ENCODE measurements around the gene PLPP4.

The PLPP4 gene

GRCh38 chr10:120612756-120613155 lies 155.7 kb downstream of the PLPP4 start:
- H3K9me3 ChIP-seq (ENCODE audit: severe bottlenecking), result peaks cover 6% of the 10 kb centered on the region
- no peak overlapping the region for H3K4me3 ChIP-seq (ENCODE audit: low read depth, low read length)
- no peaks in the 10 kb centered on the region for H3K36me3 ChIP-seq
- no peaks in the 10 kb centered on the region for H3K27me3 ChIP-seq (ENCODE audit: insufficient read depth, low read depth, severe bottlenecking)
- no peak for TF ChIP-seq CTCF (IDR thresholded peaks at IDR 0.05; ENCODE audit: low read depth, low read length)
- no peak for DNase-seq
- no peak overlapping the region for H3K27ac ChIP-seq

DNA sequence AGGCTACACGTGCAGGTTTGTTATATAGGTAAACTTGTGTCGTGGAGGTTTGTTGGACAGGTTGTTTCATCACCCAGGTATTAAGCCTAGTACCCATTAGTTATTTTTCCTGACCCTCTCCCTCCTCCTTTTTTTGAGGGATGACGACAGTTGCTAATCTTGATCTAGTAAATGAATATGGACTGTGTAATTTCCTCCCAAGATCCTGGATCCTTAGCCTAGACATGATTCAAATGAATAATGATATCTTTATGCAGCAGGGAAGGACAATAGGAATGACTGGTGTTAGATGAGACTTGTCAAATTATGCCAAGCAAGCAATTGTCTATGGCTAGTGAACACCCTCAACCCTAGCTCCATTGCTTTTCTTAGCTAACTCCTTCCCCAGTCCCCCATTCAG lies 156.2 kb downstream of the PLPP4 start:
- H3K36me3 ChIP-seq, result no peaks in the 10 kb centered on the region
- no peak for DNase-seq
- no peak overlapping the region for H3K27ac ChIP-seq
- H3K27me3 ChIP-seq (ENCODE audit: insufficient read depth, low read depth, severe bottlenecking), result no peaks in the 10 kb centered on the region
- peaks cover 6% of the 10 kb centered on the region for H3K9me3 ChIP-seq (ENCODE audit: severe bottlenecking)
- TF ChIP-seq CTCF (IDR thresholded peaks at IDR 0.05; ENCODE audit: low read depth, low read length), result no peak
- H3K4me3 ChIP-seq (ENCODE audit: low read depth, low read length), result no peak overlapping the region

DNA sequence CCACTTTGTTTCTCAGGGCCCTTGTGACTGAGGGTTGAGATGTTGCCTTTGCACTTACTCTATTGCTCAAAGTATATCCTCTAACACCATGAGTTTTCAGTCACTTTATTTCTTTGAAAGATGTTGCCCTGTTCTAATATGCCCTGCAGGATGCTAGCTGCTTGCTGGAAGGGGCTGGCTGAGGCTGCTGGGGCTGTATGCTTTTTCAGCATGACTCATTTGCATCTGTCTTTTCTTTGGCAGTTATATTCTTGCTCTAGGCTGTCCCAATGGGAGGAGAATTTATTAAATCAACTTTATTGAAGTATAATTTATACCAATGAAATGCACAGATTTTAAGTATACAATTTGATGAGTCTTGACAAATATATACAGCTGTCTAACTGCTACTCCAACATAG lies 157.7 kb downstream of the PLPP4 start:
- Histone ChIP-seq H3K27me3 (ENCODE audit: insufficient read depth, low read depth, severe bottlenecking) (no peaks in the 10 kb centered on the region), H3K36me3 (no peaks in the 10 kb centered on the region), H3K27ac (no peak overlapping the region), H3K4me3 (ENCODE audit: low read depth, low read length) (no peak overlapping the region), H3K9me3 (ENCODE audit: severe bottlenecking) (peaks cover 6% of the 10 kb centered on the region)
- DNase-seq, result no peak
- no peak for TF ChIP-seq CTCF (IDR thresholded peaks at IDR 0.05; ENCODE audit: low read depth, low read length)

DNA sequence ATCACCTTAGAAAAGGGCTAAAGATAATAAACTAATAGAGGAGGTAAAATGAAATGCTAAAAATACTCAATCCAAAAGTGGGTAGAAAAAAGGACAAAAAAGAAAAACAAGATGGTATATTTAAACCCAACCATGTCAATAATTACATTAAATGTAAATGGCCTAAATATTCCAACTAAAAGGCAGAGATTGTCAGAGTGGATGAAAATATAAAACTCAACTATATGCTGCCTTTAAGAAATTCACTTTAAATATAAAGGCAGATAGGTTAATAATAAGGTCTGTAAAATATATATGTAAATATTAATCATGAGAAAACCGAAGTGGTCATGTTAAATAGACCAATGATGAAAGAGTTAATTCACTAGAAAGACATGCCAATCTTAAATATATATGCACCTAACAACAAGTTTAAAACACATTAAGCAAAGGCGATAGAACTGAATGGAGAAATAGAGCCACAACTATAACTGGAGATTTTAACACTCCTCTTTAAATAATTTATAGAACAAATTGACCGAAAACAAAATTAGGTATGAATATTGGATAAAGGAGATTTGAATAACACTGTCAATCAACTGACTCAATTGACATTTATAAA lies 159.4 kb downstream of the PLPP4 start:
- H3K9me3 ChIP-seq (ENCODE audit: severe bottlenecking), result peaks cover 6% of the 10 kb centered on the region
- no peak overlapping the region for H3K4me3 ChIP-seq (ENCODE audit: low read depth, low read length)
- H3K27ac ChIP-seq, result no peak overlapping the region
- no peaks in the 10 kb centered on the region for H3K27me3 ChIP-seq (ENCODE audit: insufficient read depth, low read depth, severe bottlenecking)
- H3K36me3 ChIP-seq, result no peaks in the 10 kb centered on the region
- DNase-seq, result no peak
- TF ChIP-seq CTCF (IDR thresholded peaks at IDR 0.05; ENCODE audit: low read depth, low read length), result no peak

- H3K27ac ChIP-seq, result no peak overlapping the region
- H3K36me3 ChIP-seq, result no peaks in the 10 kb centered on the region
- no peak for DNase-seq
- H3K4me3 ChIP-seq (ENCODE audit: low read depth, low read length), result no peak overlapping the region
- no peaks in the 10 kb centered on the region for H3K9me3 ChIP-seq (ENCODE audit: severe bottlenecking)
- TF ChIP-seq CTCF (IDR thresholded peaks at IDR 0.05; ENCODE audit: low read depth, low read length), result no peak
- no peaks in the 10 kb centered on the region for H3K27me3 ChIP-seq (ENCODE audit: insufficient read depth, low read depth, severe bottlenecking)
Measured at GRCh38 chr10:120628197-120628596, 171.2 kb downstream of the PLPP4 start.

- DNase-seq, result no peak
- TF ChIP-seq CTCF (IDR thresholded peaks at IDR 0.05; ENCODE audit: low read depth, low read length), result no peak
- H3K27ac ChIP-seq, result no peak overlapping the region
Measured at GRCh38 chr10:120630266-120630665, 173.2 kb downstream of the PLPP4 start.

More at GRCh38 chr10:120630266-120630665, 173.2 kb downstream of the PLPP4 start:
- Histone ChIP-seq H3K27me3 (ENCODE audit: insufficient read depth, low read depth, severe bottlenecking) (no peaks in the 10 kb centered on the region), H3K4me3 (ENCODE audit: low read depth, low read length) (no peak overlapping the region), H3K36me3 (no peaks in the 10 kb centered on the region), H3K9me3 (ENCODE audit: severe bottlenecking) (no peaks in the 10 kb centered on the region)
